Liver (tissue), 9 donors: Measurements from ENCODE around the gene FAM8A1. TPM values are rescaled to one million over a fixed set of nuclear protein-coding genes. Genes with fewer than 3 reads are reported as not detected.

Source experiments
- DNase-seq: peaks from one replicate; pipeline ENCODE4 v3.0.0-alpha.2; 2017; ENCODE audit warnings: low spot score
- H3K27ac ChIP-seq, 2 donors: one replicate each; pipeline ENCODE4 v1.7.0; 2013; ENCODE audit warnings: inconsistent platforms in 2 of 2, low read length in 2 of 2, control low read depth in 1 of 2, low read depth in 1 of 2, mild to moderate bottlenecking in 1 of 2
- H3K27me3 ChIP-seq, 4 donors: one replicate each; pipeline versions ENCODE4 v1.6.1 to v1.7.0; 2013; ENCODE audit warnings: low read length in 3 of 4, inconsistent platforms in 1 of 4, mild to moderate bottlenecking in 1 of 4, moderate library complexity in 1 of 4; ENCODE audit not compliant: control insufficient read depth in 4 of 4, insufficient read depth in 4 of 4
- H3K36me3 ChIP-seq, 4 donors: one replicate each; pipeline versions ENCODE4 v1.6.1 to v1.7.0; 2013; ENCODE audit warnings: low read length in 3 of 4, mild to moderate bottlenecking in 3 of 4, low read depth in 1 of 4, moderate library complexity in 1 of 4; ENCODE audit not compliant: control insufficient read depth in 4 of 4, insufficient read depth in 3 of 4
- H3K4me1 ChIP-seq, 4 donors: one replicate each; pipeline versions ENCODE4 v1.6.1 to v1.7.0; 2013; ENCODE audit warnings: low read length in 3 of 4, mild to moderate bottlenecking in 3 of 4, moderate library complexity in 1 of 4; ENCODE audit not compliant: control insufficient read depth in 4 of 4, insufficient read depth in 4 of 4
- H3K4me3 ChIP-seq, 3 donors: one replicate each; pipeline versions ENCODE4 v1.6.1 to v1.7.0; 2013; ENCODE audit warnings: low read length in 3 of 3, control low read depth in 1 of 3, low read depth in 1 of 3, mild to moderate bottlenecking in 1 of 3
- H3K9ac ChIP-seq, 2 donors: one replicate each; pipeline ENCODE4 v1.7.0; 2013; ENCODE audit warnings: low read length in 2 of 2, mild to moderate bottlenecking in 2 of 2, moderate library complexity in 2 of 2, control low read depth in 1 of 2, low read depth in 1 of 2
- H3K9me3 ChIP-seq, 4 donors: one replicate each; pipeline versions ENCODE4 v1.6.1 to v1.7.0; 2013; ENCODE audit warnings: low read length in 3 of 4; ENCODE audit not compliant: control insufficient read depth in 4 of 4
- ATF3 ChIP-seq: IDR thresholded peaks from 2 replicates; pipeline ENCODE4 v1.6.1; 2016; ENCODE audit warnings: antibody characterized with exemption
- EGR1 ChIP-seq, 2 donors: IDR thresholded peaks; 2 replicates each; pipeline ENCODE4 v1.6.1; 2016 to 2018; ENCODE audit warnings: antibody characterized with exemption in 2 of 2, low read depth in 2 of 2
- FOXA1 ChIP-seq: IDR thresholded peaks from 2 replicates; pipeline ENCODE4 v1.6.1; 2016; ENCODE audit warnings: antibody characterized with exemption
- FOXA2 ChIP-seq: IDR thresholded peaks from 2 replicates; pipeline ENCODE4 v1.6.1; 2016; ENCODE audit warnings: antibody characterized with exemption
- GABPA ChIP-seq, 2 donors: IDR thresholded peaks in 1 of 2; conservative IDR thresholded peaks in 1 of 2; 2 replicates each; pipeline ENCODE4 v1.6.1; 2016; ENCODE audit warnings: antibody characterized with exemption in 2 of 2, mild to moderate bottlenecking in 1 of 2, moderate library complexity in 1 of 2
- HNF4A ChIP-seq, 2 donors: conservative IDR thresholded peaks; 2 replicates each; pipeline ENCODE4 v1.6.1; 2016; ENCODE audit warnings: antibody characterized with exemption in 2 of 2, mild to moderate bottlenecking in 2 of 2
- HNF4G ChIP-seq: IDR thresholded peaks from 2 replicates; pipeline ENCODE4 v1.6.1; 2016; ENCODE audit warnings: antibody characterized with exemption
- JUND ChIP-seq, 2 donors: IDR thresholded peaks; 2 replicates each; pipeline ENCODE4 v1.6.1; 2016; ENCODE audit warnings: antibody characterized with exemption in 2 of 2
- NR2F2 ChIP-seq: IDR thresholded peaks from 2 replicates; pipeline ENCODE4 v1.6.1; 2016; ENCODE audit warnings: antibody characterized with exemption
- RAD21 ChIP-seq, 2 donors: IDR thresholded peaks; 2 replicates each; pipeline ENCODE4 v1.6.1; 2016; ENCODE audit warnings: antibody characterized with exemption in 2 of 2, mild to moderate bottlenecking in 2 of 2
- REST ChIP-seq: IDR thresholded peaks from 2 replicates; pipeline ENCODE4 v1.6.1; 2016; ENCODE audit warnings: antibody characterized with exemption, mild to moderate bottlenecking
- SP1 ChIP-seq: IDR thresholded peaks from 2 replicates; pipeline ENCODE4 v1.6.1; 2018; ENCODE audit warnings: antibody characterized with exemption, mild to moderate bottlenecking
- TAF1 ChIP-seq: conservative IDR thresholded peaks from 2 replicates; pipeline ENCODE4 v1.6.1; 2016; ENCODE audit warnings: antibody characterized with exemption, mild to moderate bottlenecking
- YY1 ChIP-seq: IDR thresholded peaks from 2 replicates; pipeline ENCODE4 v1.6.1; 2016; ENCODE audit warnings: antibody characterized with exemption, mild to moderate bottlenecking
- ZBTB33 ChIP-seq: IDR thresholded peaks from 2 replicates; pipeline ENCODE4 v1.6.1; 2016; ENCODE audit warnings: antibody characterized with exemption
- WGBS: extraction: QIAGEN DNeasy Blood & Tissue Kit; methylation state at CpG from one replicate; pipeline ENCODE4 v1.1.7; 2013; 5-methylcytosine and 5-hydroxymethylcytosine counted together
- polyA plus RNA-seq, 2 donors: library from polyadenylated mRNA; stranded (reverse) in 1 of 2; unstranded in 1 of 2; fragments of 200-250 nt in 1 of 2; fragments of >200 nt in 1 of 2; fragmentation: Nextera tagmentation in 1 of 2; extraction: Ambion mirVana in 1 of 2; gene quantifications; one replicate each; pipeline versions ENCODE4 v1.2.1 to v1.2.3, GENCODE V29; 2013 to 2015
- total RNA-seq, 2 donors: library from RNA; depleted of rRNA; stranded (reverse); fragments of >200 nt; gene quantifications; one replicate each; pipeline ENCODE4 v1.2.3, GENCODE V29; 2014
- TF ChIP-seq, protein P1 (sequence below): IDR thresholded peaks from 2 replicates; pipeline ENCODE4 v1.6.1; 2016; ENCODE audit warnings: antibody characterized with exemption
- TF ChIP-seq, protein P2 (sequence below): fragments of 150-350 bp; IDR thresholded peaks from 2 replicates; pipeline ENCODE4 v1.5.1; 2017; ENCODE audit warnings: improper control_type of control experiment, low read depth, low read length; ENCODE audit not compliant: missing input control
- donor health status: healthy.
- donor health status: healthy.
- donor health status: healthy.
- donor health status: healthy.
- donor health status: healthy.

Gene FAM8A1
- total and polyA plus RNA-seq, 4 donors, result 20.7 to 47.2 (median 20.9) TPM

- no peaks in the 10 kb centered on the region for H3K27me3 ChIP-seq
- WGBS, result 95% methylated on average over 3 of the region's 3 CpGs
- no peak for DNase-seq
- no peak for TF ChIP-seq FOXA2
- TF ChIP-seq EGR1 (IDR thresholded peaks at IDR 0.05; ENCODE audit: low read depth in 2 of 2), result no peak
- TF ChIP-seq, protein P1, sequence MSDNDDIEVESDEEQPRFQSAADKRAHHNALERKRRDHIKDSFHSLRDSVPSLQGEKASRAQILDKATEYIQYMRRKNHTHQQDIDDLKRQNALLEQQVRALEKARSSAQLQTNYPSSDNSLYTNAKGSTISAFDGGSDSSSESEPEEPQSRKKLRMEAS, result no peak
- no peak for TF ChIP-seq FOXA1
- no peak for TF ChIP-seq SP1
- peaks cover 3 to 39% (median 32%) of the 10 kb centered on the region in 4 donors for H3K36me3 ChIP-seq
- H3K4me3 ChIP-seq, result no peak overlapping the region
- no peak overlapping the region for H3K9ac ChIP-seq
- H3K27ac ChIP-seq, result no peak overlapping the region
- H3K4me1 ChIP-seq, result no peaks in the 10 kb centered on the region
- H3K9me3 ChIP-seq, result no peaks in the 10 kb centered on the region
Observed at GRCh38 chr6:17648745-17649144, 48.6 kb downstream of the FAM8A1 start.

- Histone ChIP-seq H3K36me3 (peaks cover 0 to 28% (median 22%) of the 10 kb centered on the region in 4 donors), H3K9ac (no peak overlapping the region), H3K9me3 (no peaks in the 10 kb centered on the region), H3K27ac (no peak overlapping the region), H3K4me3 (no peak overlapping the region), H3K27me3 (no peaks in the 10 kb centered on the region), H3K4me1 (no peaks in the 10 kb centered on the region)
- no peak for DNase-seq
- TF ChIP-seq RAD21 (IDR thresholded peaks at IDR 0.05) (no peak), SP1 (no peak), JUND (IDR thresholded peaks at IDR 0.05) (no peak), FOXA1 (no peak), GABPA (IDR thresholded peaks at IDR 0.05 in 1 of 2, conservative IDR thresholded peaks at IDR 0.05 in 1 of 2) (no peak), YY1 (no peak), NR2F2 (no peak), ZBTB33 (no peak), TAF1 (no peak), HNF4G (no peak), ATF3 (no peak), HNF4A (conservative IDR thresholded peaks at IDR 0.05) (no peak), EGR1 (IDR thresholded peaks at IDR 0.05; ENCODE audit: low read depth in 2 of 2) (no peak), REST (no peak)
- TF ChIP-seq, protein P2, sequence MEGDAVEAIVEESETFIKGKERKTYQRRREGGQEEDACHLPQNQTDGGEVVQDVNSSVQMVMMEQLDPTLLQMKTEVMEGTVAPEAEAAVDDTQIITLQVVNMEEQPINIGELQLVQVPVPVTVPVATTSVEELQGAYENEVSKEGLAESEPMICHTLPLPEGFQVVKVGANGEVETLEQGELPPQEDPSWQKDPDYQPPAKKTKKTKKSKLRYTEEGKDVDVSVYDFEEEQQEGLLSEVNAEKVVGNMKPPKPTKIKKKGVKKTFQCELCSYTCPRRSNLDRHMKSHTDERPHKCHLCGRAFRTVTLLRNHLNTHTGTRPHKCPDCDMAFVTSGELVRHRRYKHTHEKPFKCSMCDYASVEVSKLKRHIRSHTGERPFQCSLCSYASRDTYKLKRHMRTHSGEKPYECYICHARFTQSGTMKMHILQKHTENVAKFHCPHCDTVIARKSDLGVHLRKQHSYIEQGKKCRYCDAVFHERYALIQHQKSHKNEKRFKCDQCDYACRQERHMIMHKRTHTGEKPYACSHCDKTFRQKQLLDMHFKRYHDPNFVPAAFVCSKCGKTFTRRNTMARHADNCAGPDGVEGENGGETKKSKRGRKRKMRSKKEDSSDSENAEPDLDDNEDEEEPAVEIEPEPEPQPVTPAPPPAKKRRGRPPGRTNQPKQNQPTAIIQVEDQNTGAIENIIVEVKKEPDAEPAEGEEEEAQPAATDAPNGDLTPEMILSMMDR, result no peak
- TF ChIP-seq, protein P1, result no peak
- WGBS, result 91% methylated on average over 3 of the region's 3 CpGs
Observed at GRCh38 chr6:17650656-17651309, 50.7 kb downstream of the FAM8A1 start.
